NB4 (cell line): Measurements from ENCODE around the gene NMUR1.

Experiments
- MYC ChIP-seq: IDR thresholded peaks from 2 replicates; pipeline ENCODE4 v1.6.1; 2011; ENCODE audit warnings: low read depth, low read length
- POLR2A ChIP-seq: IDR thresholded peaks from 2 replicates; pipeline ENCODE4 v1.6.1; 2011; ENCODE audit warnings: mild to moderate bottlenecking; ENCODE audit not compliant: insufficient read length; ENCODE audit errors: extremely low read depth
- TF ChIP-seq, protein P1 (sequence below): IDR thresholded peaks from one replicate; pipeline ENCODE4 v1.5.1; 2012; ENCODE audit warnings: low read depth, low read length

- TF ChIP-seq, protein P1, sequence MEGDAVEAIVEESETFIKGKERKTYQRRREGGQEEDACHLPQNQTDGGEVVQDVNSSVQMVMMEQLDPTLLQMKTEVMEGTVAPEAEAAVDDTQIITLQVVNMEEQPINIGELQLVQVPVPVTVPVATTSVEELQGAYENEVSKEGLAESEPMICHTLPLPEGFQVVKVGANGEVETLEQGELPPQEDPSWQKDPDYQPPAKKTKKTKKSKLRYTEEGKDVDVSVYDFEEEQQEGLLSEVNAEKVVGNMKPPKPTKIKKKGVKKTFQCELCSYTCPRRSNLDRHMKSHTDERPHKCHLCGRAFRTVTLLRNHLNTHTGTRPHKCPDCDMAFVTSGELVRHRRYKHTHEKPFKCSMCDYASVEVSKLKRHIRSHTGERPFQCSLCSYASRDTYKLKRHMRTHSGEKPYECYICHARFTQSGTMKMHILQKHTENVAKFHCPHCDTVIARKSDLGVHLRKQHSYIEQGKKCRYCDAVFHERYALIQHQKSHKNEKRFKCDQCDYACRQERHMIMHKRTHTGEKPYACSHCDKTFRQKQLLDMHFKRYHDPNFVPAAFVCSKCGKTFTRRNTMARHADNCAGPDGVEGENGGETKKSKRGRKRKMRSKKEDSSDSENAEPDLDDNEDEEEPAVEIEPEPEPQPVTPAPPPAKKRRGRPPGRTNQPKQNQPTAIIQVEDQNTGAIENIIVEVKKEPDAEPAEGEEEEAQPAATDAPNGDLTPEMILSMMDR = peak; percentile 46
- TF ChIP-seq POLR2A (no peak), MYC (no peak)
Measured at GRCh38 chr2:231489990-231490389, 40.3 kb downstream of the NMUR1 start.
